HCT116 (cell line): ENCODE results near the gene NDUFS3. TPM values are rescaled to one million over a fixed set of nuclear protein-coding genes. Genes with fewer than 3 reads are reported as not detected.
"Not testable (repeated sequence)": the region's sequence is repeated elsewhere in the genome, so short reads cannot be mapped to it uniquely, and the experiment has no call there.

Source experiments
- ATAC-seq: fragments of 200-7000 bp; cut with Tn5 transposase; 2 replicates; pipeline ENCODE4 v1.9.1; 2020; ENCODE audit warnings: mild to moderate bottlenecking, moderate library complexity
- BruUV-seq: library from RNA; stranded (reverse); fragments of 400-500 nt; replicated peaks from 2 replicates; lab custom pipeline; 2021; lab: Mats Ljungman, UMichigan
- CTCF ChIA-PET: fragments of 300-600 bp; sonication (Branson Sonifier 250); formaldehyde crosslinking; loops from one replicate; lab custom pipeline; 2021; ENCODE audit warnings: antibody characterized with exemption; lab: Charles Lee
- POLR2A ChIA-PET: fragments of 300-600, 350-600 bp; sonication (Branson Sonifier 250); formaldehyde crosslinking; loops from one replicate; lab custom pipeline; 2021; ENCODE audit warnings: antibody characterized with exemption; lab: Charles Lee
- RAD21 ChIA-PET, 2 experiments: fragments of 300-600 bp; sonication (Branson Sonifier 250); formaldehyde crosslinking; loops; one replicate each; lab custom pipeline; 2023; ENCODE audit warnings: low total read pairs in 2 of 2; ENCODE audit not compliant: uncharacterized antibody in 2 of 2, unreplicated experiment in 2 of 2, low non-redundant PET in 1 of 2; lab: Charles Lee
- DNase-seq: peaks from one replicate; pipeline ENCODE4 v3.0.0-alpha.2; 2010; ENCODE audit warnings: low read depth, low spot score
- H2AFZ ChIP-seq: fragments of 200-600 bp; shearing (Covaris generic), sonication (generic); 2 replicates; pipeline ENCODE4 v1.6.1; 2017; ENCODE audit warnings: low read depth, mixed run types, mixed read lengths, antibody characterized with exemption, low read length; ENCODE audit not compliant: poor library complexity, severe bottlenecking
- H3K27ac ChIP-seq: 2 replicates; pipeline ENCODE4 v1.5.1; 2012; ENCODE audit warnings: low read depth, low read length
- H3K27me3 ChIP-seq: fragments of 200-600 bp; sonication (generic); 2 replicates; pipeline ENCODE4 v1.6.1; 2016; ENCODE audit warnings: mixed run types, low read length, mixed read lengths; ENCODE audit not compliant: insufficient read depth
- H3K36me3 ChIP-seq, 2 experiments: fragments of 200-500 bp in 1 of 2; fragments of 200-600 bp in 1 of 2; sonication (Bioruptor generic) in 1 of 2; sonication (generic) in 1 of 2; 2 replicates each; pipeline versions ENCODE4 v1.5.1 to v1.6.1; 2014 to 2016; ENCODE audit warnings: low read length in 2 of 2, inconsistent platforms in 1 of 2, mixed read lengths in 1 of 2, mixed run types in 1 of 2; ENCODE audit not compliant: insufficient read depth in 2 of 2, control insufficient read depth in 1 of 2
- H3K4me1 ChIP-seq, 2 experiments: fragments of 200-600 bp in 1 of 2; sonication (generic) in 1 of 2; 2 replicates each; pipeline versions ENCODE4 v1.5.1 to v1.6.1; 2012 to 2017; ENCODE audit warnings: low read length in 2 of 2, inconsistent platforms in 1 of 2, mild to moderate bottlenecking in 1 of 2, mixed read lengths in 1 of 2, mixed run types in 1 of 2, moderate library complexity in 1 of 2; ENCODE audit not compliant: insufficient read depth in 2 of 2, control insufficient read depth in 1 of 2
- H3K4me2 ChIP-seq: fragments of 200-600 bp; sonication (generic); 2 replicates; pipeline ENCODE4 v1.6.1; 2017; ENCODE audit warnings: mixed run types, low read length, mixed read lengths
- H3K4me3 ChIP-seq, 2 experiments: fragments of 200-600 bp in 1 of 2; sonication (generic) in 1 of 2; replicated peaks in 1 of 2; 2 replicates each; pipeline ENCODE4 v1.5.1; 2011 to 2016; ENCODE audit warnings: low read length in 2 of 2, control low read depth in 1 of 2, low read depth in 1 of 2, mild to moderate bottlenecking in 1 of 2, mixed read lengths in 1 of 2, mixed run types in 1 of 2
- H3K79me2 ChIP-seq: fragments of 200-600 bp; sonication (generic); 2 replicates; pipeline ENCODE4 v1.6.1; 2017; ENCODE audit warnings: mild to moderate bottlenecking, mixed run types, low read length, moderate library complexity, mixed read lengths; ENCODE audit not compliant: insufficient read depth
- H3K9ac ChIP-seq: fragments of 200-600 bp; sonication (generic); 2 replicates; pipeline ENCODE4 v1.6.1; 2016; ENCODE audit warnings: low read length, mixed read lengths
- H3K9me2 ChIP-seq: fragments of 200-600 bp; sonication (generic), shearing (Covaris generic); 2 replicates; pipeline ENCODE4 v1.6.1; 2017; ENCODE audit warnings: mixed run types, mild to moderate bottlenecking, moderate library complexity; ENCODE audit not compliant: insufficient read depth
- H3K9me3 ChIP-seq, 2 experiments: fragments of 200-500 bp in 1 of 2; fragments of 200-600 bp in 1 of 2; sonication (Bioruptor generic) in 1 of 2; sonication (generic) in 1 of 2; 2 replicates each; pipeline ENCODE4 v1.6.1; 2014 to 2017; ENCODE audit warnings: low read length in 2 of 2, mixed read lengths in 2 of 2, inconsistent platforms in 1 of 2, low read depth in 1 of 2, mild to moderate bottlenecking in 1 of 2, mixed run types in 1 of 2, moderate library complexity in 1 of 2; ENCODE audit not compliant: control insufficient read depth in 1 of 2, insufficient read depth in 1 of 2
- H4K20me1 ChIP-seq: fragments of 200-600 bp; sonication (generic), shearing (Covaris generic); 2 replicates; pipeline ENCODE4 v1.6.1; 2017; ENCODE audit warnings: mixed run types, mild to moderate bottlenecking, moderate library complexity; ENCODE audit not compliant: insufficient read depth
- MAX ChIP-seq: IDR thresholded peaks from 2 replicates; pipeline ENCODE4 v1.6.1; 2012
- SP1 ChIP-seq: IDR thresholded peaks from 2 replicates; pipeline ENCODE4 v1.6.1; 2012; ENCODE audit warnings: low read depth
- TCF7L2 ChIP-seq: IDR thresholded peaks from 2 replicates; pipeline ENCODE4 v1.7.0; 2011; ENCODE audit warnings: borderline replicate concordance, inconsistent platforms; ENCODE audit not compliant: insufficient read depth, insufficient read length; ENCODE audit errors: extremely low read depth
- intact Hi-C: fragments of 100-400 bp; cut with micrococcal nuclease; formaldehyde crosslinking; loops from 2 replicates; pipeline ENCODE4 v1.10.0; 2022
- total RNA-seq: library from RNA; stranded (reverse); gene quantifications from one replicate; pipeline ENCODE4 v1.2.1, GENCODE V29; 2021; ENCODE audit not compliant: unreplicated experiment

The NDUFS3 gene
- total RNA-seq, 1 experiment from 2014 or later: 134 TPM

- intact Hi-C loops: loop anchor here (1.0 to 10.0 kb wide), 3 partner anchors 89 to 214 kb away; partner anchors contain the start of genes FNBP4, MTCH2 and PSMC3
- peak overlapping the region; percentile 53 for H3K9ac ChIP-seq
Measured at GRCh38 chr11:47553406-47553743, 25.5 kb upstream of the NDUFS3 start.

GRCh38 chr11:47557004-47557403 is 21.9 kb upstream of the NDUFS3 start:
- DNase-seq, H3K4me3 ChIP-seq, H3K27me3 ChIP-seq, CTCF ChIA-PET, H3K9me3 ChIP-seq, H3K4me1 ChIP-seq, RAD21 ChIA-PET, H3K4me2 ChIP-seq, POLR2A ChIA-PET, H3K9ac ChIP-seq, H2AFZ ChIP-seq, H3K27ac ChIP-seq, H3K36me3 ChIP-seq, ATAC-seq, H4K20me1 ChIP-seq, BruUV-seq, H3K9me2 ChIP-seq: not testable (repeated sequence)
- intact Hi-C loops: loop anchor here (10.0 kb wide), 1 partner anchor 132 kb away; the partner anchor contains the start of gene PSMC3
- H3K79me2 ChIP-seq: peaks cover 13% of the 10 kb centered on the region

More at GRCh38 chr11:47553406-47553743, 25.5 kb upstream of the NDUFS3 start:
- peaks cover 0 to 4% of the 10 kb centered on the region in 2 experiments; a peak in 1 of 4 replicates for H3K36me3 ChIP-seq
- no peaks in the 10 kb centered on the region for H3K27me3 ChIP-seq
- ATAC-seq (no peak; the same call in 1 of the 2 replicates), DNase-seq (no peak)
- H3K27ac ChIP-seq: peak overlapping the region; percentile 93
- ChIA-PET CTCF (interaction anchor here (0.5 to 2.0 kb wide), 7 partner anchors 9 to 53 kb away, joined by 3 to 9 read pairs (median 3); partner anchors contain the start of gene PTPMT1), RAD21 (interaction anchor here in 1 of 2 experiments (0.7 kb wide), 1 partner anchor 24 kb away, joined by 3 read pairs; no protein-coding TSS in a partner anchor), POLR2A (interaction anchor here (1.6 kb wide), 1 partner anchor 99 kb away, joined by 3 read pairs; no protein-coding TSS in a partner anchor)
- H4K20me1 ChIP-seq: peaks cover 6% of the 10 kb centered on the region; the same call in 1 of the 2 replicates
- no peaks in the 10 kb centered on the region for H3K9me2 ChIP-seq
- H3K9me3 ChIP-seq: no peaks in the 10 kb centered on the region
- peak overlapping the region; percentile 97 for H2AFZ ChIP-seq
- H3K4me1 ChIP-seq: peaks cover 13 to 19% of the 10 kb centered on the region in 2 experiments
- peak overlapping the region; percentile 40 to 94 for H3K4me3 ChIP-seq
- H3K79me2 ChIP-seq: peaks cover 49% of the 10 kb centered on the region
- TF ChIP-seq MAX: peak; percentile 16; the same call in 1 of the 2 replicates
- TF ChIP-seq TCF7L2: no peak
- no peak for TF ChIP-seq SP1
- no TSS peak for BruUV-seq
- peak overlapping the region; percentile 98 for H3K4me2 ChIP-seq
